Measurements from ENCODE around the gene NRG3.

Gene NRG3

GRCh38 chr10:82768040-82768439, 893.0 kb downstream of the NRG3 start:
- H3K36me3 ChIP-seq (ENCODE audit: control insufficient read depth, insufficient read depth, low read length): no peaks in the 10 kb centered on the region
- no peak overlapping the region for H3K9ac ChIP-seq (ENCODE audit: low read length)
- H3K27me3 ChIP-seq (ENCODE audit: control insufficient read depth, insufficient read depth, low read length): no peaks in the 10 kb centered on the region
- no peaks in the 10 kb centered on the region for H3K9me3 ChIP-seq (ENCODE audit: control insufficient read depth, low read length)
- no peaks in the 10 kb centered on the region for H3K4me1 ChIP-seq (ENCODE audit: control insufficient read depth, insufficient read depth, low read length)
- no peak overlapping the region for H3K4me3 ChIP-seq (ENCODE audit: low read length)

GRCh38 chr10:82778908-82779307, 903.9 kb downstream of the NRG3 start:
- H3K36me3 ChIP-seq (ENCODE audit: control insufficient read depth, insufficient read depth, low read length): no peaks in the 10 kb centered on the region
- no peaks in the 10 kb centered on the region for H3K4me1 ChIP-seq (ENCODE audit: control insufficient read depth, insufficient read depth, low read length)
- H3K9ac ChIP-seq (ENCODE audit: low read length): no peak overlapping the region
- H3K9me3 ChIP-seq (ENCODE audit: control insufficient read depth, low read length): no peaks in the 10 kb centered on the region
- H3K4me3 ChIP-seq (ENCODE audit: low read length): no peak overlapping the region
- no peaks in the 10 kb centered on the region for H3K27me3 ChIP-seq (ENCODE audit: control insufficient read depth, insufficient read depth, low read length)

GRCh38 chr10:82796510-82796909, 921.5 kb downstream of the NRG3 start:
- H3K9ac ChIP-seq (ENCODE audit: low read length): no peak overlapping the region
- H3K4me3 ChIP-seq (ENCODE audit: low read length): no peak overlapping the region
- H3K4me1 ChIP-seq (ENCODE audit: control insufficient read depth, insufficient read depth, low read length): no peaks in the 10 kb centered on the region
- no peaks in the 10 kb centered on the region for H3K36me3 ChIP-seq (ENCODE audit: control insufficient read depth, insufficient read depth, low read length)
- no peaks in the 10 kb centered on the region for H3K27me3 ChIP-seq (ENCODE audit: control insufficient read depth, insufficient read depth, low read length)
- H3K9me3 ChIP-seq (ENCODE audit: control insufficient read depth, low read length): no peaks in the 10 kb centered on the region

GRCh38 chr10:82801289-82801688, 926.3 kb downstream of the NRG3 start:
- H3K4me1 ChIP-seq (ENCODE audit: control insufficient read depth, insufficient read depth, low read length): no peaks in the 10 kb centered on the region
- no peaks in the 10 kb centered on the region for H3K27me3 ChIP-seq (ENCODE audit: control insufficient read depth, insufficient read depth, low read length)
- H3K36me3 ChIP-seq (ENCODE audit: control insufficient read depth, insufficient read depth, low read length): no peaks in the 10 kb centered on the region
- H3K4me3 ChIP-seq (ENCODE audit: low read length): no peak overlapping the region
- H3K9ac ChIP-seq (ENCODE audit: low read length): no peak overlapping the region
- no peaks in the 10 kb centered on the region for H3K9me3 ChIP-seq (ENCODE audit: control insufficient read depth, low read length)

- Histone ChIP-seq H3K4me1 (ENCODE audit: control insufficient read depth, insufficient read depth, low read length) (peaks cover 8% of the 10 kb centered on the region), H3K4me3 (ENCODE audit: low read length) (no peak overlapping the region), H3K9ac (ENCODE audit: low read length) (no peak overlapping the region), H3K36me3 (ENCODE audit: control insufficient read depth, insufficient read depth, low read length) (no peaks in the 10 kb centered on the region), H3K27me3 (ENCODE audit: control insufficient read depth, insufficient read depth, low read length) (peaks cover 3% of the 10 kb centered on the region), H3K9me3 (ENCODE audit: control insufficient read depth, low read length) (no peaks in the 10 kb centered on the region)
Measured at GRCh38 chr10:82811621-82812020, 936.6 kb downstream of the NRG3 start.

- Histone ChIP-seq H3K4me1 (ENCODE audit: control insufficient read depth, insufficient read depth, low read length) (peaks cover 8% of the 10 kb centered on the region), H3K27me3 (ENCODE audit: control insufficient read depth, insufficient read depth, low read length) (peaks cover 4% of the 10 kb centered on the region), H3K9ac (ENCODE audit: low read length) (no peak overlapping the region), H3K4me3 (ENCODE audit: low read length) (no peak overlapping the region), H3K36me3 (ENCODE audit: control insufficient read depth, insufficient read depth, low read length) (no peaks in the 10 kb centered on the region), H3K9me3 (ENCODE audit: control insufficient read depth, low read length) (no peaks in the 10 kb centered on the region)
Measured at GRCh38 chr10:82813856-82814255, 938.9 kb downstream of the NRG3 start.

- Histone ChIP-seq H3K36me3 (ENCODE audit: control insufficient read depth, insufficient read depth, low read length) (no peaks in the 10 kb centered on the region), H3K27me3 (ENCODE audit: control insufficient read depth, insufficient read depth, low read length) (peaks cover 4% of the 10 kb centered on the region), H3K4me3 (ENCODE audit: low read length) (no peak overlapping the region), H3K9ac (ENCODE audit: low read length) (no peak overlapping the region), H3K9me3 (ENCODE audit: control insufficient read depth, low read length) (no peaks in the 10 kb centered on the region), H3K4me1 (ENCODE audit: control insufficient read depth, insufficient read depth, low read length) (peaks cover 8% of the 10 kb centered on the region)
Measured at GRCh38 chr10:82814635-82815034, 939.6 kb downstream of the NRG3 start.

- no peaks in the 10 kb centered on the region for H3K9me3 ChIP-seq (ENCODE audit: control insufficient read depth, low read length)
- no peaks in the 10 kb centered on the region for H3K36me3 ChIP-seq (ENCODE audit: control insufficient read depth, insufficient read depth, low read length)
- no peak overlapping the region for H3K9ac ChIP-seq (ENCODE audit: low read length)
- peaks cover 4% of the 10 kb centered on the region for H3K27me3 ChIP-seq (ENCODE audit: control insufficient read depth, insufficient read depth, low read length)
- peaks cover 8% of the 10 kb centered on the region for H3K4me1 ChIP-seq (ENCODE audit: control insufficient read depth, insufficient read depth, low read length)
- H3K4me3 ChIP-seq (ENCODE audit: low read length): no peak overlapping the region
Measured at GRCh38 chr10:82815680-82816079, 940.7 kb downstream of the NRG3 start.

- H3K9ac ChIP-seq (ENCODE audit: low read length): no peak overlapping the region
- no peak overlapping the region for H3K4me3 ChIP-seq (ENCODE audit: low read length)
- no peaks in the 10 kb centered on the region for H3K9me3 ChIP-seq (ENCODE audit: control insufficient read depth, low read length)
- H3K4me1 ChIP-seq (ENCODE audit: control insufficient read depth, insufficient read depth, low read length): peaks cover 8% of the 10 kb centered on the region
- peaks cover 4% of the 10 kb centered on the region for H3K27me3 ChIP-seq (ENCODE audit: control insufficient read depth, insufficient read depth, low read length)
- H3K36me3 ChIP-seq (ENCODE audit: control insufficient read depth, insufficient read depth, low read length): no peaks in the 10 kb centered on the region
Measured at GRCh38 chr10:82817676-82818422, 942.9 kb downstream of the NRG3 start.

GRCh38 chr10:82821043-82821442, 946.0 kb downstream of the NRG3 start:
- Histone ChIP-seq H3K36me3 (ENCODE audit: control insufficient read depth, insufficient read depth, low read length) (no peaks in the 10 kb centered on the region), H3K9ac (ENCODE audit: low read length) (no peak overlapping the region), H3K27me3 (ENCODE audit: control insufficient read depth, insufficient read depth, low read length) (peaks cover 4% of the 10 kb centered on the region), H3K4me1 (ENCODE audit: control insufficient read depth, insufficient read depth, low read length) (no peaks in the 10 kb centered on the region), H3K9me3 (ENCODE audit: control insufficient read depth, low read length) (no peaks in the 10 kb centered on the region), H3K4me3 (ENCODE audit: low read length) (no peak overlapping the region)

GRCh38 chr10:82826132-82826531, 951.1 kb downstream of the NRG3 start:
- Histone ChIP-seq H3K9me3 (ENCODE audit: control insufficient read depth, low read length) (no peaks in the 10 kb centered on the region), H3K36me3 (ENCODE audit: control insufficient read depth, insufficient read depth, low read length) (no peaks in the 10 kb centered on the region), H3K4me1 (ENCODE audit: control insufficient read depth, insufficient read depth, low read length) (no peaks in the 10 kb centered on the region), H3K9ac (ENCODE audit: low read length) (no peak overlapping the region), H3K4me3 (ENCODE audit: low read length) (no peak overlapping the region), H3K27me3 (ENCODE audit: control insufficient read depth, insufficient read depth, low read length) (no peaks in the 10 kb centered on the region)

- Histone ChIP-seq H3K36me3 (ENCODE audit: control insufficient read depth, insufficient read depth, low read length) (no peaks in the 10 kb centered on the region), H3K27me3 (ENCODE audit: control insufficient read depth, insufficient read depth, low read length) (no peaks in the 10 kb centered on the region), H3K4me3 (ENCODE audit: low read length) (no peak overlapping the region), H3K9ac (ENCODE audit: low read length) (no peak overlapping the region), H3K9me3 (ENCODE audit: control insufficient read depth, low read length) (no peaks in the 10 kb centered on the region), H3K4me1 (ENCODE audit: control insufficient read depth, insufficient read depth, low read length) (no peaks in the 10 kb centered on the region)
Measured at GRCh38 chr10:82827901-82828300, 952.9 kb downstream of the NRG3 start.

- H3K4me3 ChIP-seq (ENCODE audit: low read length): no peak overlapping the region
- no peak overlapping the region for H3K9ac ChIP-seq (ENCODE audit: low read length)
- H3K9me3 ChIP-seq (ENCODE audit: control insufficient read depth, low read length): no peaks in the 10 kb centered on the region
- H3K36me3 ChIP-seq (ENCODE audit: control insufficient read depth, insufficient read depth, low read length): no peaks in the 10 kb centered on the region
- H3K4me1 ChIP-seq (ENCODE audit: control insufficient read depth, insufficient read depth, low read length): no peaks in the 10 kb centered on the region
- no peaks in the 10 kb centered on the region for H3K27me3 ChIP-seq (ENCODE audit: control insufficient read depth, insufficient read depth, low read length)
Measured at GRCh38 chr10:82847242-82847641, 972.2 kb downstream of the NRG3 start.
